ENCODE measurements around the gene MED27. TPM values are rescaled to one million over a fixed set of nuclear protein-coding genes. Genes with fewer than 3 reads are reported as not detected.

MED27 gene
- total RNA-seq, 1 donor from 2014 or later = 21.3 TPM

- no peak for DNase-seq (ENCODE audit: low read depth)
- H3K4me3 ChIP-seq (ENCODE audit: low read depth, low read length) = no peak overlapping the region
- no peak for TF ChIP-seq CTCF (conservative IDR thresholded peaks at IDR 0.05; ENCODE audit: low read depth, low read length)
Measured at GRCh38 chr9:131912671-131913070, 167.0 kb downstream of the MED27 start.

- no peak for TF ChIP-seq CTCF (conservative IDR thresholded peaks at IDR 0.05; ENCODE audit: low read depth, low read length)
- DNase-seq (ENCODE audit: low read depth) = no peak
- no peak overlapping the region for H3K4me3 ChIP-seq (ENCODE audit: low read depth, low read length)
Measured at GRCh38 chr9:131912069-131912468, 167.6 kb downstream of the MED27 start.

GRCh38 chr9:131910572-131910971, 169.1 kb downstream of the MED27 start:
- DNase-seq (ENCODE audit: low read depth) = no peak
- no peak for TF ChIP-seq CTCF (conservative IDR thresholded peaks at IDR 0.05; ENCODE audit: low read depth, low read length)
- no peak overlapping the region for H3K4me3 ChIP-seq (ENCODE audit: low read depth, low read length)

GRCh38 chr9:131905144-131905543, 174.5 kb downstream of the MED27 start:
- DNase-seq (ENCODE audit: low read depth) = no peak
- no peak overlapping the region for H3K4me3 ChIP-seq (ENCODE audit: low read depth, low read length)
- TF ChIP-seq CTCF (conservative IDR thresholded peaks at IDR 0.05; ENCODE audit: low read depth, low read length) = no peak

GRCh38 chr9:131899296-131900228, 180.1 kb downstream of the MED27 start:
- H3K4me3 ChIP-seq (ENCODE audit: low read depth, low read length) = no peak overlapping the region
- no peak for TF ChIP-seq CTCF (conservative IDR thresholded peaks at IDR 0.05; ENCODE audit: low read depth, low read length)
- DNase-seq (ENCODE audit: low read depth) = no peak

- no peak for TF ChIP-seq CTCF (conservative IDR thresholded peaks at IDR 0.05; ENCODE audit: low read depth, low read length)
- no peak overlapping the region for H3K4me3 ChIP-seq (ENCODE audit: low read depth, low read length)
- DNase-seq (ENCODE audit: low read depth) = no peak
Measured at GRCh38 chr9:131892902-131893500, 186.7 kb downstream of the MED27 start.
